Neural cell (in vitro differentiated cells): ENCODE measurements around the gene CABP4. TPM values are rescaled to one million over a fixed set of nuclear protein-coding genes. Genes with fewer than 3 reads are reported as not detected.

Source experiments
- H2AFZ ChIP-seq: fragments of 200-600, 300-800 bp; sonication (generic), shearing (Covaris generic); 2 replicates; pipeline ENCODE4 v1.6.0; 2014; ENCODE audit warnings: low read depth, mild to moderate bottlenecking, antibody characterized with exemption, low read length, moderate library complexity
- H3F3A ChIP-seq: fragments of 200-600 bp; shearing (Covaris generic); 2 replicates; pipeline ENCODE4 v1.6.1; 2016; ENCODE audit warnings: mild to moderate bottlenecking, moderate library complexity, mixed read lengths, antibody characterized with exemption, low read length; ENCODE audit not compliant: insufficient read depth, poor library complexity, severe bottlenecking
- H3K27ac ChIP-seq: fragments of 200-600, 300-800 bp; sonication (generic), shearing (Covaris generic); 2 replicates; pipeline ENCODE4 v1.5.1; 2014; ENCODE audit warnings: mild to moderate bottlenecking, low read length, moderate library complexity
- H3K27me3 ChIP-seq: fragments of 300-800, 200-600 bp; sonication (generic), shearing (Covaris generic); 2 replicates; pipeline ENCODE4 v1.6.0; 2014; ENCODE audit warnings: mild to moderate bottlenecking, low read depth, low read length, moderate library complexity; ENCODE audit not compliant: insufficient read depth
- H3K36me3 ChIP-seq: fragments of 300-800, 200-600 bp; sonication (generic), shearing (Covaris generic); 2 replicates; pipeline ENCODE4 v1.5.1; 2014; ENCODE audit warnings: mild to moderate bottlenecking, antibody characterized with exemption, low read length, moderate library complexity; ENCODE audit not compliant: insufficient read depth
- H3K4me2 ChIP-seq: fragments of 300-800, 200-600 bp; sonication (generic), shearing (Covaris generic); 2 replicates; pipeline ENCODE4 v1.6.0; 2014; ENCODE audit warnings: mild to moderate bottlenecking, low read length
- H3K4me3 ChIP-seq: fragments of 300-800, 200-600 bp; sonication (generic), shearing (Covaris generic); 2 replicates; pipeline ENCODE4 v1.5.1; 2014; ENCODE audit warnings: mild to moderate bottlenecking, low read length, moderate library complexity
- H3K79me2 ChIP-seq: fragments of 200-600 bp; shearing (Covaris generic); replicated peaks from 2 replicates; pipeline ENCODE4 v1.6.0; 2014; ENCODE audit warnings: mild to moderate bottlenecking, low read length, moderate library complexity; ENCODE audit not compliant: insufficient read depth
- H3K9ac ChIP-seq: fragments of 300-800, 200-600 bp; sonication (generic), shearing (Covaris generic); 2 replicates; pipeline ENCODE4 v1.6.1; 2016; ENCODE audit warnings: mild to moderate bottlenecking, low read length, mixed read lengths
- H3K9me2 ChIP-seq: fragments of 200-600 bp; shearing (Covaris generic); 2 replicates; pipeline ENCODE4 v1.6.1; 2016; ENCODE audit warnings: mild to moderate bottlenecking, low read length, mixed read lengths; ENCODE audit not compliant: insufficient read depth
- H3K9me3 ChIP-seq: fragments of 200-600, 300-800 bp; sonication (generic), shearing (Covaris generic); 2 replicates; pipeline ENCODE4 v1.6.1; 2016; ENCODE audit warnings: mild to moderate bottlenecking, mixed run types, low read length, moderate library complexity, mixed read lengths
- H4K20me1 ChIP-seq: fragments of 200-600 bp; shearing (Covaris generic); 2 replicates; pipeline ENCODE4 v1.6.1; 2016; ENCODE audit warnings: mild to moderate bottlenecking, mixed run types; ENCODE audit not compliant: insufficient read depth
- CTCF ChIP-seq: fragments of 450-650 bp; IDR thresholded peaks from 2 replicates; pipeline ENCODE4 v1.5.1; 2014; ENCODE audit warnings: antibody characterized with exemption, mild to moderate bottlenecking, moderate library complexity; ENCODE audit not compliant: poor library complexity, severe bottlenecking
- EP300 ChIP-seq: fragments of 450-650 bp; conservative IDR thresholded peaks from 2 replicates; pipeline ENCODE4 v1.6.1; 2014; ENCODE audit warnings: antibody characterized with exemption, mild to moderate bottlenecking, moderate library complexity; ENCODE audit not compliant: poor library complexity, severe bottlenecking
- EZH2 ChIP-seq: fragments of 200-600, 300-800 bp; shearing (Covaris generic), sonication (generic); IDR thresholded peaks from 2 replicates; pipeline ENCODE4 v1.6.1; 2014; ENCODE audit warnings: antibody characterized with exemption, low read length, borderline replicate concordance, mild to moderate bottlenecking; ENCODE audit not compliant: insufficient read depth, poor library complexity, severe bottlenecking
- MXI1 ChIP-seq: fragments of 450-650 bp; conservative IDR thresholded peaks from 2 replicates; pipeline ENCODE4 v1.6.1; 2014; ENCODE audit warnings: antibody characterized with exemption, mild to moderate bottlenecking; ENCODE audit not compliant: poor library complexity, severe bottlenecking
- POLR2AphosphoS5 ChIP-seq: IDR thresholded peaks from 2 replicates; pipeline ENCODE4 v1.6.1; 2012
- RAD21 ChIP-seq: fragments of 450-650 bp; conservative IDR thresholded peaks from 2 replicates; pipeline ENCODE4 v1.6.1; 2014; ENCODE audit warnings: antibody characterized with exemption, mild to moderate bottlenecking, moderate library complexity
- REST ChIP-seq: IDR thresholded peaks from 2 replicates; pipeline ENCODE4 v1.6.1; 2012; ENCODE audit warnings: borderline replicate concordance
- SMC3 ChIP-seq: fragments of 450-650 bp; conservative IDR thresholded peaks from 2 replicates; pipeline ENCODE4 v1.6.1; 2014; ENCODE audit warnings: antibody characterized with exemption, mild to moderate bottlenecking, moderate library complexity; ENCODE audit not compliant: poor library complexity
- TAF1 ChIP-seq: IDR thresholded peaks from 2 replicates; pipeline ENCODE4 v1.6.1; 2012; ENCODE audit warnings: low read depth
- polyA plus RNA-seq: library from polyadenylated mRNA; depleted of rRNA; stranded (reverse); fragments of >200 nt; gene quantifications from 2 replicates; pipeline ENCODE4 v1.2.3, GENCODE V29; 2014

The CABP4 gene
- polyA plus RNA-seq, 1 donor from 2014 or later, result not detected

- H3K27me3 ChIP-seq, result no peaks in the 10 kb centered on the region
- TF ChIP-seq TAF1 (no peak), MXI1 (no peak), SMC3 (no peak), POLR2AphosphoS5 (no peak), REST (no peak), EZH2 (no peak)
- no peaks in the 10 kb centered on the region for H4K20me1 ChIP-seq
- no peak overlapping the region for H3K9ac ChIP-seq
- H3K79me2 ChIP-seq, result no peaks in the 10 kb centered on the region
- no peaks in the 10 kb centered on the region for H3K9me2 ChIP-seq
- H3K4me2 ChIP-seq, result no peak overlapping the region
- no peak overlapping the region for H3K27ac ChIP-seq
- H2AFZ ChIP-seq, result no peak overlapping the region
- H3K4me3 ChIP-seq, result no peak overlapping the region
- H3F3A ChIP-seq, result no peaks in the 10 kb centered on the region
- H3K36me3 ChIP-seq, result no peaks in the 10 kb centered on the region
- no peaks in the 10 kb centered on the region for H3K9me3 ChIP-seq
Measured at GRCh38 chr11:67463186-67463585, 8.0 kb downstream of the CABP4 start.

- no peak for TF ChIP-seq POLR2AphosphoS5
- H4K20me1 ChIP-seq, result no peaks in the 10 kb centered on the region
- no peaks in the 10 kb centered on the region for H3K9me2 ChIP-seq
- no peak overlapping the region for H3K9ac ChIP-seq
- H3F3A ChIP-seq, result no peaks in the 10 kb centered on the region
- no peak overlapping the region for H3K4me2 ChIP-seq
- no peak overlapping the region for H2AFZ ChIP-seq
- H3K36me3 ChIP-seq, result no peaks in the 10 kb centered on the region
- no peak overlapping the region for H3K27ac ChIP-seq
- no peaks in the 10 kb centered on the region for H3K27me3 ChIP-seq
- no peaks in the 10 kb centered on the region for H3K79me2 ChIP-seq
- no peaks in the 10 kb centered on the region for H3K9me3 ChIP-seq
- peak overlapping the region; percentile 71 for H3K4me3 ChIP-seq
Measured at GRCh38 chr11:67463680-67464410, 8.7 kb downstream of the CABP4 start.

GRCh38 chr11:67464411-67465188 lies 9.4 kb downstream of the CABP4 start:
- H2AFZ ChIP-seq, result peak overlapping the region; percentile 65
- peak overlapping the region; percentile 75 for H3K9ac ChIP-seq
- no peaks in the 10 kb centered on the region for H3K27me3 ChIP-seq
- no peak overlapping the region for H3K4me2 ChIP-seq
- no peaks in the 10 kb centered on the region for H4K20me1 ChIP-seq
- H3K27ac ChIP-seq, result peak overlapping the region; percentile 56
- no peaks in the 10 kb centered on the region for H3K9me3 ChIP-seq
- H3K4me3 ChIP-seq, result peak overlapping the region; percentile 71
- H3K36me3 ChIP-seq, result no peaks in the 10 kb centered on the region
- no peaks in the 10 kb centered on the region for H3K9me2 ChIP-seq
- no peaks in the 10 kb centered on the region for H3K79me2 ChIP-seq
- no peak for TF ChIP-seq CTCF
- no peak for TF ChIP-seq RAD21
- TF ChIP-seq TAF1, result peak; percentile 40
- no peak for TF ChIP-seq EZH2
- TF ChIP-seq SMC3, result no peak
- no peak for TF ChIP-seq EP300
- TF ChIP-seq REST, result no peak
- TF ChIP-seq POLR2AphosphoS5, result peak; percentile 69
- no peaks in the 10 kb centered on the region for H3F3A ChIP-seq
